ENCODE data around the gene XXYLT1.
"Not testable (repeated sequence)": the region's sequence is repeated elsewhere in the genome, so short reads cannot be mapped to it uniquely, and the experiment has no call there.

Gene XXYLT1

DNA sequence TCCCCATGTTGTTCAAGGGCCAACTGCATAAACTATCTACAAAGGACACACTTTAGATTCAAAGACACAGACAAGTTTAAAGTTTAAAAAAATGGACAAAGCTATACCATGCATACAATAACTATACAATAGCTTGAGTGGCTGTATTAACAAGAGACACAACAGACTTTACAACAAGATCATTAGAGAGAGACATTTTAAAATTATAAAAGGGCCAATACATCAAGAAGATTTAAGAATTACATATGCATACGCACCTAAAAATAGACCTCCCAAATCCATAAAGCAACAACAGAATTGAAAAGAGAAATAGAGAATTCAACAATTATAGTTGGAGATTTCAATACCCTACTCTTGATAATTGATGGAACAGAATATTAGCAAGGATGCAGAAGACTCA lies 79.4 kb downstream of the XXYLT1 start:
- in situ Hi-C loops (cut with HindIII; ENCODE audit: low sequenced_read_pairs), result no loop called here

DNA sequence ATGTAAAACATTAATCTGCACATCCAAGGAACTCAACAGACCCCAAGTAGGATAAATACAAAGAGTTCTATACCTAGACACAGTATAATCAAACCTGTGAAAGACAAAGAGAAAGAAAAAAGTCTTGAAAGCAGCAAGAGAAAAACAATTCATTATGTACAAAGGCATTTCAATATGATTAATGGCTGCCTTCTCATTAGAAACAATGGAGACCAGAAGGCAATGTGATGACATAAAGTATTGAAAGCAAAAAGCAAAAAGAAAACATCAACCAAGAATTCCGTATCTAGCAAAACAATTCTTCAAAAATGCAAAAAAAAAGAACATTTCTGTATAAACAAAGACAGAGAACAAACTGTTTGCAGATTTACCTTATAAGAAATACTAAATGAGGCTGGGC lies 81.1 kb downstream of the XXYLT1 start:
- in situ Hi-C loops (cut with HindIII; ENCODE audit: low sequenced_read_pairs), result no loop called here

DNA sequence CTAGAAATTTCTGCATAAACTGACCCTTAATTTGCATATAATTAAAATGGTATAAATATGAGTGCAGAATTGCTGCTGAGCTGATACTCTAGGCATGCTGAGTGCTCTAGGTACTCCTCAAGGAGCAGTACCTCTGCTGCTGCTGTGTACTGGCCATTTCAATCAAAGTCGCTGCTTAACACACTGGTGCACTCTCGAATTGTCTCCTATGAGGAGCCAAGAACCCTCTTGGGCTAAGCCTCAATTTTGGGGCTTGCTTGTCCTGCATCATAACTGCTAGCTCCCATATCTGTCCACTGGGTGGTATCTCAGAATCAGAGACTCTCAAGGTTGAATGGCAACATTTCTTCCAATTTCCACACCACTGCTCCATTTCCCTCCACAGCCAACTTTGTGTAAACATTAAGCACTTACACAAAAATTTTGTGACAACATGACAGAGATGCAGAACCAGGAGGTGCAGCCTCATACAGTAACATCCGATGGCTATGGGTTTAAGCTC lies 82.5 kb downstream of the XXYLT1 start:
- in situ Hi-C loops (cut with HindIII; ENCODE audit: low sequenced_read_pairs), result no loop called here

DNA sequence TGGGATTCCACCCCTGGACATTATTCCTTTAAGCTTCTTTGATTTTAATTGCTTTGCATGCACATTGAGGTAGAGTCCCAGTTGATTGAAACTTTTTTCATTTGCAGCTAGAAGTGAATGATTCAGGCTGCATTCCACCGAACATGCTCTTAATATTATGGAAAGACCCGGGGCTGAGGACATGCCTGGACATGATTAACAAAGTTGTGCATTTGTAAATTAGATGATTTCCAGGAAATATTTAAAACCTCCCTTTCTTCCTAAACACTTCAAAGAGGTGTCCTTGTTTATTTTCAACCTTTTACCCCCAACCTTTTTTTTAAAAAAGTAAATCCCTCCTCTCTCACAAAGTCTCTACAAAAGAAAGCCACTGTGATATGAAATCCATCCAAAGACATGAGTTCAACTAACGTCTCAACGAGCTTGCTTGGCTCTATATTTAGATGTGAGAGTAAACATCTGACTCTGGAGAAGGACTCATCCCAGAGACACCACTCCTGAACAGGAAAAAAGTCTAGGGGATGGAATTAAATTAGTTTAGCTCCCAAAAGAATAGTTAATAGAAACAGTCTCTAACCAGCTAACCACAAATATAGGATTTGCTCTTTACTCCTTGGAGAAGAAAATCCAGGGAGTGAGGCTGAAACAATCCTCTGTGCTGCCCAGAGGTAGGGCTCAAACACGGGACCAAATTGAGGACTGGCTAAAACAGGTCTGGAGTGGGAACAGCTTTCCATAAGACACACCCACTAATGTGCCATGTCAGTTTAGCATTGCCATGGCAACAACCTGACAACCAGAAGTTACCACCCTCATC lies 83.1 kb downstream of the XXYLT1 start:
- in situ Hi-C loops (cut with HindIII; ENCODE audit: low sequenced_read_pairs), result no loop called here

DNA sequence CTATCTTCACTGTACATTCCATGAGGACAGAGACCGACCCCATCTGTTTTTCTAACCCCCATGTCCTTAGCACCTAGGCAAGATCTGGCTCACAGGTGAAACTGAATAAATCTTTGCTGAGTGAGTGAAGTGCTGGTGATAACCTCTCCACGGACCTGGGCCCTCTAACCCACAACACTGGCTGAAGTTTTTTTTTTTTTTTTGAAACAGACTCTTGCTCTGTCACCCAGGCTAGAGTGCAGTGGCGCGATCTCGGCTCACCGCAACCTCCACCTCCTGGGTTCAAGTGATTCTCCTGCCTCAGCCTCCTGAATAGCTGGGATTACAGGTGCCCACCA lies 84.3 kb downstream of the XXYLT1 start:
- in situ Hi-C loops (cut with HindIII; ENCODE audit: low sequenced_read_pairs), result not testable (repeated sequence)

DNA sequence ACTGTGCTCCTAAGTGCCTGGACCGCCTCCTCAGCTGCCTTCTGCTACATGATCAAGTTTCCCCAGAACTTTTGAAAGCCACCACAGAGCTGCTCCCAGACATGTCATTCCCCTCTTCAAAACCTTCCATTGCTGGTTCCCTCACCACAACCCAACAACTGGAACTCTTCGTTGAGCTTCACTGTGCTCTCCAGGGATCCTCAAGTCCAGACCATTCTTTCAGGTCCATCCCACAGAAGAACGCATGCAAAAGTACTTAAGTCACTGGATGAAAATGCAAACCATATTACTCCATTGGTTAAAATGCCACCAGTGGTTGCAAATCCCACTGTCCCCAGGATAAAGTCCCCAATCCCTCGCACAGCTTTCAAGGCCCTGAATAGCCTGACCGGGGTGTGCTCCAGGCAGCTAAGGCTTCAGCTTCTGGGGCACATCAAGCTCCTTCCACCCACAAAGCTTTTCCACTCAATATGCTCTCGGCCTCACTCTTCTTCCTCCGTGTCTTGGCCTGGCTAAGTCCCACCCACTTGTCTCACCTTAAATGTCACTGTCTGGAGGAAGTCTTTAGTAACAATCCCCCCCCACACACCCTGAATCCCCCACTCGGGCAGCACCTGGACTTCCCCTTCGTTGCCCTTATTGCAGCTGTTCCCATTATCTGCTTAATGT lies 84.8 kb downstream of the XXYLT1 start:
- in situ Hi-C loops (cut with HindIII; ENCODE audit: low sequenced_read_pairs), result no loop called here

DNA sequence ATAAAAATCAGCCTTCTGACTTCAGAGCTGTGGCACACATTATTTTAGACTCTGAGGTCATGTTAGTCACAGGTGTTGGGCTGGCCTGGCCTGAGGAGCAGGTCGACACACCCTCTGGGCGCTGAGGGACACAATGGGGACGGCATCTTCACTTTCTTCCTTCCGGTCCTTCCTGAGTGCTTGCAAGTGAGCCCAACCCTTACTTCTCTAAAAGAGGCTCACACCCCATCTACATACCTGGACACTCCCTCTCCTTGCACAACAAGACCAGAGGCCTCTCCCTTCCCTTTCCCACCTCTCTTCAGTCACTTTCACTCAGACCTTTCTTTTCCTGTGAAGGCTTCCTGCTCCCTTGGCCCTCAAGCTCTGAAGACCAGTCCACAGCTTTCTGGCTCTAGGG lies 85.4 kb downstream of the XXYLT1 start:
- in situ Hi-C loops (cut with HindIII; ENCODE audit: low sequenced_read_pairs), result no loop called here

DNA sequence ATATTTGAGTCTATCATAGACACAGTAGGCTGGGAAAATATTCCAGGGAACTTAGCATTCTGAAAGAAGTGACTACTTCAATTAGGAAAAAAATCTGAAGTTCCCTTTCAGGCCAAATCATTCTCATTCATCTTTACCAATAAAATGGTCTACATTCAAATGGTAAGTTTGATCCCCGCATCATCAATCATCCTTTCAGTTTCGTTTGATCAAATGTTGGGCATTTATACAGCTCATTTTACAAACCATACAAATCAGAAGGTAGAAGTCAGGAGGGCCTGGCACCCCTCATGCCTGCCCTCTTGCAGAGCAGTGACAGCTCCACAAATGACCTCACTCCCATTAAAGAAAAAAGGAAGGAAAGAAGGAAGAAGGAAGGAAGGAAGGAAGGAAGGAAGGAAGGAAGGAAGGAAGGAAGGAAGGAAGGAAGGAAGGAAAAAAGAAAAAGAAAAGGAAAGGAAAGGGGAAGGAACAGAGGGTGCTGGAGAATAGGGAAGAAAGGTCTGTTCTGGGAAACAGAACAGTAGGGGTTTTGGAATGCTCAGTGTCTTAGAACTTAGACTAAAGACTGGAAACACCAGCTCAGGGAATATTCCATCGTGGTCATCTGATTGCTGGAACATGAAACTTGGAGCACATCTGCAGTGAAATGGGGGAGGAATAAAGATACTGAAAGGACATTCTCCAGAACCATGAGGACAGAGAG lies 86.1 kb downstream of the XXYLT1 start:
- in situ Hi-C loops (cut with HindIII; ENCODE audit: low sequenced_read_pairs), result no loop called here

DNA sequence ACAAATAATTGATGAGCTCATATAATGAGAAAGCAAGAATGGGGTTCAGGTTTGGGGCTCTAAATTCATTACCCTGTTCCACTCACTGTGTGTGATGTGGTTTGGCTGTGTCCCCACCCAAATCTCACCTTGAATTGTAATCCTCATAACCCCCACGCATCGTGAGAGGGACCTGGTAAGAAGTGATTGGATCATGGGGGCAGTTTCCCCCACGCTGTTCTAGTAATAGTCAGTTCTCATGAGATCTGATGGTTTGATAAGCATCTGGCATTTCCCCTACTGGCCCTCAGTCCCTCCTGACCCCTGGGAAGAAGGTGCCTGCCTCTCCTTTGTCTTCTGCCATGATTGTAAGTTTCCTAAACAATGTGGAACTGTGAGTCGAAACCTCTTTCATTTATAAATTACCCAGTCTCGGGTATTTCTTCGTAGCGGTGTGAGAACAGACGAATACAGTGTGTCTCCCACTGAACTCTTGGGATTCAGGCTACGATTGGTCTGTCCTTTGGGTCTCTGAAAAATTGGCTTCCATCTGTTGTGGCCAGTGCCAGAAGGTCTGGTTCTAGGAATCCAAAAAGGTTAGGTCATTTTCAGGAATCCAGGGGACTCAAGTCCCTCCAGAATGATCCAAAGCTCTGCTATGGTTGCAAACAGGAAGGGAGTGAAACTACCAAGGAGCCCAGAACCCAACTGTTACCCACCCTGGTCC lies 87.7 kb downstream of the XXYLT1 start:
- in situ Hi-C loops (cut with HindIII; ENCODE audit: low sequenced_read_pairs), result no loop called here

DNA sequence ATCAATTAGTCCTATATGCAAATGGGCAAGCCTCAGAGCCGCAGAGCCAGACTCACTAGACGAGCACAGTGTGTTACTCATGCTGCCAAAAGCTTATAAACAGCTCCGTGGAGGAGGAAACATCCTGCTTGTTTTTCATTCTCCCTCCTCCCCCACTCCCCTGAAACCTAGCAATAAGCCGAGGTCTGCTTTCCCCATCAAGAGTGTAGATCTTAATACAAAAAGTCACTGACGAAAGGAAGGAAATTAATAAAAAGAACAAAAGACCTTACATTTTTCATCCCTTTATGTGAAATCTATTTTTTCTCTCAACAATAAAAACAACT lies 88.5 kb downstream of the XXYLT1 start:
- in situ Hi-C loops (cut with HindIII; ENCODE audit: low sequenced_read_pairs), result no loop called here

DNA sequence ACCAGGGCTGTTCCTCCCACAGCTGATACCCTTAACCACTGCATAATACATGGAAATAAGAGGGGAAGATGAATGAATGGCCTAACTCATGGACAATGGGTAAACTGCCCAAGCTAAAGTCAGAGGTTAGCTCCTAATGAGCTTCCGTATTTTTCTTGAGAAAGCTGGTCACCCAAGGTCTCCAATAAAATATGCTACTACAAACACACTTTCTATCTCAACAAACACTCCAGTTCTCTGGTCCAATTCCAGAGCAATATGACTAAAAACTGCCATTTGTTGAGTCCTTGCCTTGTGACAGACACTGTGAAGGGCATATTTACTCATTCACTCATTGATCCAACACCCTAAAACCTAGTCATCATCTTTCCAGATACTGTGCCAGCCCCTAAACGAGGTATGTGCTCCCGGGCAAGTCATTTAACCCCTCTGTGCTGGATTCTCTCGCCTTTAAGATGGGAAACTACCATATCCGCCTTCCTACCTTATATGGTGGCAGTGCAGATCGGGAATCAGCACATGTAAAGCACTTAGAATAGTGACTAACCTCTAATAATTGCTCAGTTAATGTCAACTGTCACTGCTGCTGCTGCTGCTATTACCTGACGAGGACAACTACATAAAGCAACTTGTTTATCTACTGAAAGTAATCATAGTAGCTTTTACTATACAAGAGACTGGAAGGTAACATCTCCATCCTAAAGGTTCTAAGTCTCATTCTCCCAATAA lies 89.1 kb downstream of the XXYLT1 start:
- in situ Hi-C loops (cut with HindIII; ENCODE audit: low sequenced_read_pairs), result no loop called here

DNA sequence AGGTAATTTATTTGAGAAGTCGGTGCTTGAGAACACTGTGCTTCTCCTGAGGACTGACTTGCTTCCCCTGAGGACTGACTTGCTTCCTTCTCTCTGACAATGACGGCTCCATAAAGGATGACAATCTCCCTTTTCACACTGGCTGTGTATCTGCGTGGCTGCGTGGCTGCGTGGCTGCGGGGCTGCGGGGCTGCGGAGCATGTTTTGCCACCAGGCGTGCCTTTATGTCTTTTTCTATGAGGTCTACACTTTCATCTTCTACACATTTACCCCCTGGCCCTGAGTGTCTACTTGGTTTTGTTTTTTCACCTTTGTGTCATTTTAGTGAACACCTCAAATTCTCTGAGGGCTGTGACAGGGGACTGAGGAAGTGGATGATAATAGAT lies 89.9 kb downstream of the XXYLT1 start:
- in situ Hi-C loops (cut with HindIII; ENCODE audit: low sequenced_read_pairs), result no loop called here

DNA sequence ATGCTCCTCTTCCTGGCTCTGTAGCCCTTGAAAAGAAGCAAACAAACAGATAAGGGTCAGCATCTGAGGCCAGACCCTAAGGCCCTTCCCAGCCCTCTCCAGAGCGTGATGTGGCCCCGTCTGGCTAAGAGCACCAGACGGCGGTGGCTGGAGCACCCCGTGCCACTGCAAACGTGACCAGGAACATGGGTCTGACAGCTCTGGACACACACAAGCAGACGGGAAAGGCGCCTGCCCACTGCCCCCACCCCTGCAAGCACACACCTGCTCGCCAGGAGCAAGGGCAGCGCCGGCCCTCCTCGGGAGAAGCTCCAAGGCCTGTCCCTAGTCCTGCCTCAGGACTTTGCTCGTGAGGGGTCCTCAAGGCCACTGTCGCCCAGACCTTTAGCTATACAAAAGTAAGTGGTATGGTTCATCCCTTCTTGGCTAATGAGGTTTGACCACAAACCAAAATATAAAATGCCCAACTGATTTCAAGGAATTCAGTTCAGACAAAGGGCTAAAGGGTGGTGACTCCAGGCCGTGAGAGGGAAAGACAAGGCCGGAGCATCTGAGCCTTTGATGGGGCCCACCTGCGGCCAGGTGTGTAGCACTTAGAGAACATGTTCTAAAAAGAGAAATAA lies 90.4 kb downstream of the XXYLT1 start:
- in situ Hi-C loops (cut with HindIII; ENCODE audit: low sequenced_read_pairs), result no loop called here

DNA sequence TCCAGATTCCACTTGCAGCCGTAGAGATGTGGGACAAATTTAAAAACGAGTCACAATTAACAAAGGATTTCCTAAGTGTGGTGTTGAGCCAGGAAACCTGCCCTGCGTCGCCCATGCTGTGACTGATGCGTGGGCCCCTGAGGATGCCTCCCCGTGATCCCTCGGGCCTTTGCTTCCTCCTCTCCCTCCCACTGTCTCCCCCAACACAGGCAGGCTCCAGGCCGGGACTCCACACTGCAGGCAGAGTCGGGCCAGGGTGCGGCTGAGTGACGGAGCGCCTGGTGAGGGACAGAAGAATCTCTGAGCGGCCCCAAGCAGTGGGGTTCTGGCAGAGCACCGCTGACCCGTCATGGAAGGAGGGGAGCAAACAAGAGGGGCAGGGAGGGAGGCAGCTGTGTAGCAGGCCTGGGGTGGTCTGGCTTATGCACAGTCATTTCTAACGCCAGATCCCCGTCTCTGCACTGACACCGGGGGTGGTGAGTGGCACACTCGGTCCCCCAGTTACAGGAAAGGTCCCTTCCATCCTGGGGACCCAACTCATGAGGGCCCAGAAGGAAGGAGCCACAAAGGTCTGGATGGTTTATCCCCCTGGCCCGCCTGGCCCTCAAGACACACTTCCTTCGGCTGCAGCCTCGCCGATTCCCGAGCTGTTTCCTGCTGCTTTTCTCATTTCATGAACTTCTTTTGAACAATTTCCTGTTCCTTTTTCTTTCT lies 91.0 kb downstream of the XXYLT1 start:
- in situ Hi-C loops (cut with HindIII; ENCODE audit: low sequenced_read_pairs), result no loop called here

DNA sequence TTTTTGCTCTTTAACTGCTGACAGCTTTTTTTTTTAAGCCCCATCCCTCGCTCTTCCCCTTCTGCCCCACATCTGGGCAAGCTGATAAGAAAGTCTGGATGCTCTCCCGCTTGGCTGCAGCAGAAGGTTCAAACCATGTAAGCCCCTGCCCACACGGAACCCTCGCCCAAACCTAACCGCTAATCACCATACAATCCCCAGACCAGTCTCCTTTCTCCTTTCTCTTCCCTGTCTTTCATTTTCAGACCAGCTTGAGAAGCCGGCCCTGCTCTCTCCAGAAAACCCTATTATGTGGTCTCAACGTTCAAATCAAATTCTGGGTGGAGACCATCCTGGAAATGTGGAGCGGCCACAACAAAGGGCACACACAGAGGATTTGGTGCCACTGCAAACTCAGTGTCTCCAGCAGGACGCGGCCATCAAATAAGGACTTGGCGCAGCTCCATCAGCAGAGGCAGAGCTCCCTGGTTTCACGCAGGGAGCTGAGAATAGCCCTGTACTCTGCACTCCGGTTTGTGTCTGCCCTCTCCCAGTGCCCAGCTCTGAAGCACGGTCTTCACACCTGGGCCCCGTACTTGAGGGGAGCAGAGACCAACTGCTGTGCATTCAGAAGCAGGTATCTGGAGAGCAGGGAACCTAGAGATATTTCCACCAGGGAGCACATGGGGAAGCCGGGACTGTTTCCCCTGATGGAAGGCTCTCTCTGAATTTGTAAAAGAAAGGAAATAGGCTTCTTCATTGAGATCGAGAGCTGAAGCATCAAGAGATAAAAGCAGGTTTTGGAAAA lies 92.6 kb downstream of the XXYLT1 start:
- in situ Hi-C loops (cut with HindIII; ENCODE audit: low sequenced_read_pairs), result no loop called here

DNA sequence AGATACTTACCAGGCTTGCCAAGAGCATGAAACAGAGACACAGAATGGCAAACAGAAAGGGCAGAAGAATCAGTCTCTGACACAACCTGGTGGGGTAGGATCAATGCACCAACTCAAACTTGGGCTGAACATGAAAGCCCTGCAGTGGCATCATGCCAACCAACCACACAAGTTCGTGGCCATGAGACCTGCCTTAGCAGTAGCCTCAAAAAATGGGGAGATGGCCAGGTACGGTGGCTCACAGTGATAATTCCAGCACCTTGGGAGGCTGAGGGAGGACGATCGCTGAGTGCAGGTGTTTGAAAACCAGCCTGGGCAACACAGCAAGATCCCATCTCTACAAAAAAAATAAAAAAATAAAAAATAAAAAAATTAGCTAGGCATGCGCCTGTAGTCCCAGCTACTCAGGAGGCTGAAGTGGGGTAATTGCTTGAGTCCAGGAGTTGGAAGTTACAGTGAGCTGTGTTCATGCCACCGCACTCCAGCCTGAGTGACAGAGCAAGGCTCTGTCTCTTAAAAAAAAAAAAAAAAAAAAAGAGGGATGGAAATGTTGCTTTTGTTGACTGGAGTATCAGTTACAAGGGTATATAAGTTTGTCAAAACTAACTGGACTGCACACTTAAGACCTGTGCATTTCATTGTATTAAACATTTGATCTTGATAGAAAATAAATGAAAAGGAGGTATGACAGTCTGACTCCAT lies 93.4 kb downstream of the XXYLT1 start:
- in situ Hi-C loops (cut with HindIII; ENCODE audit: low sequenced_read_pairs), result no loop called here

DNA sequence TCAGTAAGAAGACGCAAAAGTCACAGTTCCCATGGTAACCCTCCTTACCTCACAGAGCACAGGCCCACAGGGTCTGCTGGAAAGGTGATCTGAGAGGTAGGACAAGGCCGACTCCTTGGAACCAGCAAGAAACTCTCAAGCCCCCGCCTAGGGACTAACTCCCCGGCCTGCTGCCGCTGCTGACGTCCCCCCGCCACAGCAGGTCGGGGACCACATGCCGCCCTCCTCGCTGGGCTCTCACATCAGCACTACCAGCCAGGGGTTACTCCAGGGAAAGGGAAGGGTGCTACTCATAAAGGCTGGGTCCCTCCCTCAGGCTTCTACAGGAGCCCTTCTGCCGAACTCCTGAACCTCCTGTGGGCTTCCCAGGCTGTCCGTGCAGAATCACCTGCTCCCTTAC lies 94.2 kb downstream of the XXYLT1 start:
- in situ Hi-C loops (cut with HindIII; ENCODE audit: low sequenced_read_pairs), result no loop called here

All from endothelial cell of hepatic sinusoid (primary cell).